ENCODE data around the gene FLT3.

- no peak for TF ChIP-seq CTCF (IDR thresholded peaks at IDR 0.05 in 2 of 3, conservative IDR thresholded peaks at IDR 0.05 in 1 of 3; ENCODE audit: control insufficient read depth in 2 of 3, extremely low read depth in 1 of 3, insufficient read depth in 1 of 3, low read depth in 3 of 3, low read length in 3 of 3)
- TF ChIP-seq KDM1A (IDR thresholded peaks at IDR 0.05; ENCODE audit: borderline replicate concordance) = no peak
- no peak for TF ChIP-seq ATF3 (IDR thresholded peaks at IDR 0.05; ENCODE audit: borderline replicate concordance, extremely low read depth, low read depth, low read length)
Observed at GRCh38 chr13:27973291-27973690, 127.1 kb downstream of the FLT3 start.
